ENCODE data around the gene CNN3.
A peak's percentile ranks its signal among the peaks of the same experiment; 100 is the strongest.

GRCh38 chr1:94863297-94863911, 63.5 kb downstream of the CNN3 start:
- TF ChIP-seq POLR2A (IDR thresholded peaks at IDR 0.05; ENCODE audit: low read depth, low read length): no peak
- no peak for TF ChIP-seq CTCF (IDR thresholded peaks at IDR 0.05; ENCODE audit: extremely low read depth in 1 of 2, insufficient read depth in 1 of 2, low read depth in 1 of 2, low read length in 2 of 2)
- no peak for TF ChIP-seq EZH2 (IDR thresholded peaks at IDR 0.05; ENCODE audit: borderline replicate concordance, low read depth, low read length, severe bottlenecking)
- peak; percentile 84 for TF ChIP-seq GATA2 (IDR thresholded peaks at IDR 0.05; ENCODE audit: insufficient read depth, insufficient read length, low read depth, low read length)
- TF ChIP-seq POLR2AphosphoS5 (IDR thresholded peaks at IDR 0.05; ENCODE audit: insufficient read depth, low read depth, low read length): peak; percentile 53
- TF ChIP-seq MYC (IDR thresholded peaks at IDR 0.05; ENCODE audit: low read depth, low read length): no peak
- TF ChIP-seq MAX (IDR thresholded peaks at IDR 0.05; ENCODE audit: insufficient read depth, insufficient read length): no peak
- TF ChIP-seq JUN (IDR thresholded peaks at IDR 0.05; ENCODE audit: borderline replicate concordance, insufficient read depth, insufficient read length, low read depth): peak; percentile 69

Data from endothelial cell of umbilical vein (primary cell).